Measurements from ENCODE around the gene KCNRG.
A peak's percentile ranks its signal among the peaks of the same experiment; 100 is the strongest.

Gene KCNRG

GRCh38 chr13:50014386-50014785 lies 858 bp upstream of the KCNRG start:
- Mint-ChIP-seq H3K27ac (no peak overlapping the region), H3K27me3 (ENCODE audit: low read depth, poor library complexity) (no peaks in the 10 kb centered on the region), H3K4me1 (peaks cover 25% of the 10 kb centered on the region), H3K36me3 (ENCODE audit: low read depth) (peaks cover 84% of the 10 kb centered on the region), H3K4me3 (no peak overlapping the region), H3K9me3 (no peaks in the 10 kb centered on the region)
- no peak for DNase-seq
- TF ChIP-seq, protein P1, sequence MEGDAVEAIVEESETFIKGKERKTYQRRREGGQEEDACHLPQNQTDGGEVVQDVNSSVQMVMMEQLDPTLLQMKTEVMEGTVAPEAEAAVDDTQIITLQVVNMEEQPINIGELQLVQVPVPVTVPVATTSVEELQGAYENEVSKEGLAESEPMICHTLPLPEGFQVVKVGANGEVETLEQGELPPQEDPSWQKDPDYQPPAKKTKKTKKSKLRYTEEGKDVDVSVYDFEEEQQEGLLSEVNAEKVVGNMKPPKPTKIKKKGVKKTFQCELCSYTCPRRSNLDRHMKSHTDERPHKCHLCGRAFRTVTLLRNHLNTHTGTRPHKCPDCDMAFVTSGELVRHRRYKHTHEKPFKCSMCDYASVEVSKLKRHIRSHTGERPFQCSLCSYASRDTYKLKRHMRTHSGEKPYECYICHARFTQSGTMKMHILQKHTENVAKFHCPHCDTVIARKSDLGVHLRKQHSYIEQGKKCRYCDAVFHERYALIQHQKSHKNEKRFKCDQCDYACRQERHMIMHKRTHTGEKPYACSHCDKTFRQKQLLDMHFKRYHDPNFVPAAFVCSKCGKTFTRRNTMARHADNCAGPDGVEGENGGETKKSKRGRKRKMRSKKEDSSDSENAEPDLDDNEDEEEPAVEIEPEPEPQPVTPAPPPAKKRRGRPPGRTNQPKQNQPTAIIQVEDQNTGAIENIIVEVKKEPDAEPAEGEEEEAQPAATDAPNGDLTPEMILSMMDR (IDR thresholded peaks at IDR 0.05): no peak

GRCh38 chr13:50015750-50016149 lies 506 bp downstream of the KCNRG start:
- TF ChIP-seq, protein P1 (IDR thresholded peaks at IDR 0.05): no peak
- Mint-ChIP-seq H3K36me3 (ENCODE audit: low read depth) (peaks cover 85% of the 10 kb centered on the region), H3K4me3 (no peak overlapping the region), H3K4me1 (peaks cover 25% of the 10 kb centered on the region), H3K27me3 (ENCODE audit: low read depth, poor library complexity) (no peaks in the 10 kb centered on the region), H3K27ac (peak overlapping the region; percentile 96), H3K9me3 (no peaks in the 10 kb centered on the region)
- DNase-seq: no peak

DNA sequence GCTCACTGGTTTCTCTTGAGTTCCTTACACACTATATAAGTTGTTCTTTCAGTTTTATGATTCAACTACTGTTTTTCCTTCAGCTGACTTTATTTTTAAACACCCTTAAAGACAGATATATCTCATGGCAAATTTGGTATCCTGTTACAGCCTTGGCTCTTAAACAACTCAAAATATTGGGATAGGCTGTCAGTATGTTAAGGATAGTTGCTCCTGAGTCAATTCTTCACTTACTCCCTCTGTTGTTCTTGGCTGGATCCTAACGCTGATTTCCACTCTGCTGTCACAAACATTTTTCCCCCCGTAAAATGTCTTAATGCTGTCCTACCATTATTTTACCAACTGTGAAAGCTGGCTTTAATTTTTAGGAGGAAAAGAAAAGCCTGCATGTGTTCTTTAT lies 1.2 kb downstream of the KCNRG start:
- no peak overlapping the region for H3K4me3 Mint-ChIP-seq
- H3K27me3 Mint-ChIP-seq (ENCODE audit: low read depth, poor library complexity): no peaks in the 10 kb centered on the region
- peaks cover 25% of the 10 kb centered on the region for H3K4me1 Mint-ChIP-seq
- H3K27ac Mint-ChIP-seq: peak overlapping the region; percentile 96
- peaks cover 85% of the 10 kb centered on the region for H3K36me3 Mint-ChIP-seq (ENCODE audit: low read depth)
- no peaks in the 10 kb centered on the region for H3K9me3 Mint-ChIP-seq
- no peak for DNase-seq
- TF ChIP-seq, protein P1 (IDR thresholded peaks at IDR 0.05): no peak

DNA sequence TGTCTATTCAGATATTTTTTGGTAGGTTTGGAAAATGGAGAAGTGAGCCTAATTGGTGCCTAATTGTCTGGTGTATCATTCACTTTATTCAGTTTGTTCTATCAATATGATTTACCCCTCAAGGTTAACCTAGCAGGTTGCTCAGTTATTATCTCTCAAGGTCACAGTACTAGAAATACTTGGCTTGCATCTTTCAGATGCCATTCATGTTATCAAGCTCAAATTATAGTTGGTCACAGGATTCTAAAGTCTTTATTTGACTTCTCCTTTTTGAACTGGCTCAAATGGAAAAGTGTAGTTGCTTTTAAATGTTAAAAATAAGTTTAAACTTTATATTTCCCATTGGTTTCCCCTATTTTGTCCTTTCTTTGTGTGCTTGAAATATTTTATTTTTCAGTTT lies 2.6 kb downstream of the KCNRG start:
- Mint-ChIP-seq H3K4me1 (peaks cover 25% of the 10 kb centered on the region), H3K4me3 (no peak overlapping the region), H3K36me3 (ENCODE audit: low read depth) (peaks cover 71% of the 10 kb centered on the region), H3K27me3 (ENCODE audit: low read depth, poor library complexity) (no peaks in the 10 kb centered on the region), H3K9me3 (no peaks in the 10 kb centered on the region), H3K27ac (no peak overlapping the region)
- TF ChIP-seq, protein P1 (IDR thresholded peaks at IDR 0.05): no peak
- no peak for DNase-seq

DNA sequence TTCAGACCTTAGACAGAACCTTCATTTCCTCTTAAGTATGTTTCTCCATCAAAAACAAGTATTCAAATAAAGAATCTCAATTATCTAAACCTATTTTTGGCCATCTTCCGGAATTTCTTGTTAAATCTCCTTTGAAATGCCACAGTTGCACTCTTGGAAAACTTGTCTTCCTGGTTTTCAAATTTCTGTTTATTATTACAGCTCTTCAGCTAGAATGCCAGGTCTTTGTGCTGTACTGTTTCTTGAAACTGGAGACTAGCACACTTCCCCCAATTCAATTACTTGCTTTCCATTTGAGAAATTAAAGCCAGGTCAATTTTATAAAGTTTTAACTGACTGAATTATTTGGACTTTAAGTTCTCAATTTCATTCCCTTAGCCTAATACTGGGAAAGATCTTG lies 10.2 kb downstream of the KCNRG start:
- Mint-ChIP-seq H3K27me3 (ENCODE audit: low read depth, poor library complexity) (no peaks in the 10 kb centered on the region), H3K9me3 (no peaks in the 10 kb centered on the region), H3K4me1 (no peaks in the 10 kb centered on the region), H3K36me3 (ENCODE audit: low read depth) (peaks cover 24% of the 10 kb centered on the region), H3K4me3 (no peak overlapping the region), H3K27ac (peak overlapping the region; percentile 12)
- no peak for DNase-seq
- TF ChIP-seq, protein P1 (IDR thresholded peaks at IDR 0.05): no peak

GRCh38 chr13:50026788-50027473 lies 11.7 kb downstream of the KCNRG start:
- DNase-seq: no peak
- TF ChIP-seq, protein P1 (IDR thresholded peaks at IDR 0.05): no peak
- Mint-ChIP-seq H3K27ac (no peak overlapping the region), H3K36me3 (ENCODE audit: low read depth) (peaks cover 15% of the 10 kb centered on the region), H3K9me3 (no peaks in the 10 kb centered on the region), H3K4me3 (no peak overlapping the region), H3K4me1 (no peaks in the 10 kb centered on the region), H3K27me3 (ENCODE audit: low read depth, poor library complexity) (no peaks in the 10 kb centered on the region)
